GM12864 (cell line): Measurements from ENCODE around the gene EHBP1.

Experiments
- DNase-seq: peaks from one replicate; pipeline ENCODE4 v3.0.0-alpha.2; 2011; ENCODE audit warnings: low read depth
- H3K4me3 ChIP-seq: 2 replicates; pipeline ENCODE4 v1.5.1; 2011; ENCODE audit warnings: mild to moderate bottlenecking, low read depth, low read length, control low read depth
- CTCF ChIP-seq: IDR thresholded peaks from 2 replicates; pipeline ENCODE4 v1.5.1; 2011; ENCODE audit warnings: low read depth, mild to moderate bottlenecking, moderate library complexity, low read length, control low read depth, inconsistent platforms; ENCODE audit errors: missing control alignments

The EHBP1 gene

GRCh38 chr2:62724106-62724505 lies 18.6 kb downstream of the EHBP1 start:
- H3K4me3 ChIP-seq, result no peak overlapping the region
- no peak for TF ChIP-seq CTCF
- DNase-seq, result no peak

- H3K4me3 ChIP-seq, result no peak overlapping the region
- peak; percentile 49 for TF ChIP-seq CTCF
- no peak for DNase-seq
Measured at GRCh38 chr2:62724886-62725711, 19.6 kb downstream of the EHBP1 start.

GRCh38 chr2:62725712-62726055 lies 20.2 kb downstream of the EHBP1 start:
- TF ChIP-seq CTCF, result no peak
- DNase-seq, result no peak
- no peak overlapping the region for H3K4me3 ChIP-seq

GRCh38 chr2:62727259-62727867 lies 21.9 kb downstream of the EHBP1 start:
- no peak for TF ChIP-seq CTCF

GRCh38 chr2:62727876-62728566 lies 22.5 kb downstream of the EHBP1 start:
- TF ChIP-seq CTCF, result no peak
- no peak overlapping the region for H3K4me3 ChIP-seq
- DNase-seq, result no peak

More at GRCh38 chr2:62727259-62727867, 21.9 kb downstream of the EHBP1 start:
- no peak for DNase-seq
- H3K4me3 ChIP-seq, result no peak overlapping the region

GRCh38 chr2:62731275-62731674 lies 25.8 kb downstream of the EHBP1 start:
- TF ChIP-seq CTCF, result no peak
- H3K4me3 ChIP-seq, result no peak overlapping the region
- no peak for DNase-seq
